ENCODE data around the gene TOR1AIP2. TPM values are rescaled to one million over a fixed set of nuclear protein-coding genes. Genes with fewer than 3 reads are reported as not detected.

TOR1AIP2 gene
- polyA plus RNA-seq, 2 of the 4 experiments (the other 2 are of a cell fraction): 17.1 to 35.0 TPM

DNA sequence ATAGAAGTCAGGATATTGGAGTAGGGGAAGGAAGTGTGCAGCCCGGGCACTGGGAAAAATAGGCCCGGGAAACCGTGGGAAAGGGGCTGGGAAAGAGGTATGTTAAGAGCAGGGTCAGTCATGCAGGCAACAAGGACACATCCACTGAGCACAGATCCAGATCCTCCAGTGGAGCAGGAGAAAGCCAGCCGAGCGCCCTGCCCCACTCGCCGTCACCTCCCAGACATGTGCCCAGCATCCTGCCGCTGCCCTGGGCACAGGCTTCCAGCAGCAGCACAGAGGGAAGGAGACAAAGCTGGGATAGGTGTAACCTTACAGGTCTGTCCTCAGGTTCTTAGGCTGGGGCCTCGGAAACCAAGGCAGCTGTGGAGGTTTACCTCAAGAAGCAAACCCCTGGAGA is 70.3 kb downstream of the TOR1AIP2 start:
- WGBS (ENCODE audit: missing lambda C conversion rate): 76% methylated on average over 7 of the region's 9 CpGs
- ChIA-PET POLR2A (no interaction called here), CTCF (interaction anchor here (1.4 to 16.1 kb wide), 6 partner anchors 8 to 103 kb away, joined by 3 to 644 read pairs (median 31); no protein-coding TSS in a partner anchor)
- TF ChIP-seq FOSL2 (IDR thresholded peaks at IDR 0.05): no peak
- no peak for TF ChIP-seq FOSL2 (CRISPR knock-in tag; IDR thresholded peaks at IDR 0.05)
- no peak for TF ChIP-seq RAD21 (conservative IDR thresholded peaks at IDR 0.05 in 1 of 2, IDR thresholded peaks at IDR 0.05 in 1 of 2)
- no peak for TF ChIP-seq ATOH8 (CRISPR knock-in tag; IDR thresholded peaks at IDR 0.05; ENCODE audit: low read depth)
- no peak for TF ChIP-seq E2F6 (IDR thresholded peaks at IDR 0.05; ENCODE audit: borderline replicate concordance, low read depth)
- TF ChIP-seq RFX5 (IDR thresholded peaks at IDR 0.05): no peak
- TF ChIP-seq NPAS2 (CRISPR knock-in tag; IDR thresholded peaks at IDR 0.05; ENCODE audit: borderline replicate concordance): no peak
- TF ChIP-seq JUN (IDR thresholded peaks at IDR 0.05): no peak
- TF ChIP-seq KDM5A (IDR thresholded peaks at IDR 0.05): no peak
- no peak for TF ChIP-seq GATA3 (IDR thresholded peaks at IDR 0.05; ENCODE audit: borderline replicate concordance)
- TF ChIP-seq FOXS1 (CRISPR knock-in tag; IDR thresholded peaks at IDR 0.05): no peak
- no peak for TF ChIP-seq SMC3 (IDR thresholded peaks at IDR 0.05)
- no peak for TF ChIP-seq REST (IDR thresholded peaks at IDR 0.05)
- TF ChIP-seq RCOR1 (IDR thresholded peaks at IDR 0.05; ENCODE audit: low read depth, low read length): no peak
- no peak for TF ChIP-seq CEBPB (IDR thresholded peaks at IDR 0.05)
- no peak for TF ChIP-seq PHF8 (IDR thresholded peaks at IDR 0.05; ENCODE audit: borderline replicate concordance, low read depth)
- TF ChIP-seq KDM1A (IDR thresholded peaks at IDR 0.05; ENCODE audit: low read depth): no peak
- no peak for TF ChIP-seq POLR2A (IDR thresholded peaks at IDR 0.05; ENCODE audit: low read length)
- H3K4me2 ChIP-seq: no peak overlapping the region
- FAIRE-seq (no peak), DNase-seq (ENCODE audit: low read depth in 1 of 2, low spot score in 1 of 2) (no peak), ATAC-seq (no peak)
- H3K9me3 ChIP-seq: no peaks in the 10 kb centered on the region
- no peak overlapping the region for H3K27ac ChIP-seq
- no peak overlapping the region for H3K4me3 ChIP-seq
- H3K4me1 ChIP-seq: no peaks in the 10 kb centered on the region

DNA sequence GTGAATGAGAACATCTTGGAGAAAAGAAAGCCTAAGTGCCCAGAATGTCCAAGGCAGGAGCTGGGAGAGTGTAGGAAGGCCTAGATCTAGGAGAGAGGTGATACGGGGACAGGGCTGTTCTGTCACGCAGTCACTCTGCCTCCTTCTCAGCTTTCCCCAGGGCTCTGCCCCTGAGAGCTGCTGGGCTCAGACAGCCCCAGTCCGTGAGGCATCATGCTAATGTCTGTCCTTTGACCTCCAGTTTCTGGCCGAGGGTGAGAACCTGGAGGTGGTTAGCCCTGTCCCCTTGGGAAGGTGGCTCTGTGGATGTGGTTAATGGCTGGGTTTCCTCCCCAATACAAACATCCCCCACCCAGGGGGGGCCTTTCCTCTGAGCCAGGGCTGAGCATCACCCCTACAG is 71.3 kb downstream of the TOR1AIP2 start:
- ATAC-seq: no peak
- FAIRE-seq: no peak
- no peak for DNase-seq (ENCODE audit: low read depth in 1 of 2, low spot score in 1 of 2)
- H3K4me1 ChIP-seq: no peaks in the 10 kb centered on the region
- H3K9me3 ChIP-seq: no peaks in the 10 kb centered on the region
- H3K4me3 ChIP-seq: no peak overlapping the region
- ChIA-PET CTCF (interaction anchor here (0.9 to 16.1 kb wide), 6 partner anchors 9 to 102 kb away, joined by 3 to 644 read pairs (median 12); no protein-coding TSS in a partner anchor), POLR2A (no interaction called here)
- no peak for TF ChIP-seq NR3C1 (IDR thresholded peaks at IDR 0.05)
- TF ChIP-seq HOXB5 (CRISPR knock-in tag; IDR thresholded peaks at IDR 0.05): no peak
- TF ChIP-seq REST (IDR thresholded peaks at IDR 0.05): no peak
- no peak for TF ChIP-seq BHLHE40 (IDR thresholded peaks at IDR 0.05; ENCODE audit: low read depth, low read length)
- no peak for TF ChIP-seq CHD4 (IDR thresholded peaks at IDR 0.05; ENCODE audit: borderline replicate concordance)
- no peak for TF ChIP-seq EP300 (IDR thresholded peaks at IDR 0.05)
- TF ChIP-seq NPAS2 (CRISPR knock-in tag; IDR thresholded peaks at IDR 0.05; ENCODE audit: borderline replicate concordance): no peak
- no peak for TF ChIP-seq ZSCAN20 (CRISPR knock-in tag; IDR thresholded peaks at IDR 0.05)
- TF ChIP-seq POLR2AphosphoS2 (conservative IDR thresholded peaks at IDR 0.05; ENCODE audit: low read length): no peak
- no peak for TF ChIP-seq HMGXB4 (CRISPR knock-in tag; IDR thresholded peaks at IDR 0.05; ENCODE audit: borderline replicate concordance)
- TF ChIP-seq RARB (CRISPR knock-in tag; IDR thresholded peaks at IDR 0.05): no peak
- no peak for TF ChIP-seq FOXS1 (CRISPR knock-in tag; IDR thresholded peaks at IDR 0.05)
- H3K27ac ChIP-seq: no peak overlapping the region
- no peak overlapping the region for H3K4me2 ChIP-seq
- WGBS (ENCODE audit: missing lambda C conversion rate): 60% methylated on average over 4 of the region's 4 CpGs

All from A549 (cell line).